MM.1S (cell line): ENCODE data around the gene THRSP.
"Not testable (repeated sequence)": the region's sequence is repeated elsewhere in the genome, so short reads cannot be mapped to it uniquely, and the experiment has no call there.

Source experiments
- DNase-seq: peaks from one replicate; pipeline ENCODE4 v3.0.0-alpha.2; 2015
- H2AFZ ChIP-seq: fragments of 300-600 bp; sonication (generic); 2 replicates; pipeline ENCODE4 v1.6.0; 2016; ENCODE audit warnings: antibody characterized with exemption, low read length
- H3F3A ChIP-seq: fragments of 300-600 bp; sonication (generic); 2 replicates; pipeline ENCODE4 v1.6.1; 2016; ENCODE audit warnings: mild to moderate bottlenecking, antibody characterized with exemption, low read length, moderate library complexity, mixed read lengths; ENCODE audit not compliant: insufficient read depth
- H3K27ac ChIP-seq: fragments of 300-600 bp; sonication (generic); 2 replicates; pipeline ENCODE4 v1.5.1; 2016; ENCODE audit warnings: mild to moderate bottlenecking, low read length
- H3K27me3 ChIP-seq: fragments of 300-600 bp; sonication (generic); replicated peaks from 2 replicates; pipeline ENCODE4 v1.6.0; 2016; ENCODE audit warnings: low read length; ENCODE audit not compliant: insufficient read depth
- H3K36me3 ChIP-seq: fragments of 300-600 bp; sonication (generic); replicated peaks from 2 replicates; pipeline ENCODE4 v1.6.1; 2016; ENCODE audit warnings: mild to moderate bottlenecking, low read length, mixed read lengths; ENCODE audit not compliant: insufficient read depth
- H3K4me1 ChIP-seq: fragments of 300-600 bp; sonication (generic); 2 replicates; pipeline ENCODE4 v1.6.1; 2016; ENCODE audit warnings: low read length, mixed read lengths
- H3K4me2 ChIP-seq: fragments of 300-600 bp; sonication (generic); 2 replicates; pipeline ENCODE4 v1.6.0; 2016; ENCODE audit warnings: low read depth, low read length
- H3K4me3 ChIP-seq: fragments of 300-600 bp; sonication (generic); 2 replicates; pipeline ENCODE4 v1.5.1; 2016; ENCODE audit warnings: low read length, mixed read lengths
- H3K79me2 ChIP-seq: fragments of 300-600 bp; sonication (generic); 2 replicates; pipeline ENCODE4 v1.6.1; 2016; ENCODE audit warnings: mixed run types, low read length, mixed read lengths
- H3K9ac ChIP-seq: fragments of 300-600 bp; sonication (generic); 2 replicates; pipeline ENCODE4 v1.6.1; 2016; ENCODE audit warnings: low read length, mixed read lengths
- H3K9me2 ChIP-seq: fragments of 300-600 bp; sonication (generic); replicated peaks from 2 replicates; pipeline ENCODE4 v1.6.1; 2016; ENCODE audit warnings: mild to moderate bottlenecking, low read length, mixed read lengths; ENCODE audit not compliant: insufficient read depth
- H3K9me3 ChIP-seq: fragments of 300-600 bp; sonication (generic); replicated peaks from 2 replicates; pipeline ENCODE4 v1.6.1; 2016; ENCODE audit warnings: mild to moderate bottlenecking, low read length, mixed read lengths; ENCODE audit not compliant: insufficient read depth
- H4K20me1 ChIP-seq: fragments of 300-600 bp; sonication (generic); 2 replicates; pipeline ENCODE4 v1.6.1; 2016; ENCODE audit warnings: mild to moderate bottlenecking, low read length, moderate library complexity, mixed read lengths; ENCODE audit not compliant: insufficient read depth
- CTCF ChIP-seq: fragments of 300-600 bp; sonication (generic); IDR thresholded peaks from 2 replicates; pipeline ENCODE4 v1.5.1; 2016; ENCODE audit warnings: antibody characterized with exemption, low read length, mixed read lengths
- EZH2 ChIP-seq: fragments of 300-600 bp; sonication (generic); optimal IDR thresholded peaks from 2 replicates; pipeline ENCODE3; 2017; ENCODE audit warnings: low read depth, mild to moderate bottlenecking, antibody characterized with exemption, low read length, mixed read lengths
- EZH2phosphoT487 ChIP-seq: fragments of 300-600 bp; sonication (generic); IDR thresholded peaks from 2 replicates; pipeline ENCODE4 v1.6.1; 2018; ENCODE audit warnings: antibody characterized with exemption, low read length

THRSP gene

GRCh38 chr11:78083021-78083420 is 19.4 kb downstream of the THRSP start:
- Histone ChIP-seq H4K20me1 (no peaks in the 10 kb centered on the region), H3K79me2 (peaks cover 17% of the 10 kb centered on the region), H3K27ac (no peak overlapping the region), H3K9me2 (no peaks in the 10 kb centered on the region), H3K27me3 (no peaks in the 10 kb centered on the region), H3K9ac (no peak overlapping the region), H3K4me3 (no peak overlapping the region), H3K9me3 (no peaks in the 10 kb centered on the region), H3F3A (no peaks in the 10 kb centered on the region), H3K36me3 (no peaks in the 10 kb centered on the region), H3K4me2 (no peak overlapping the region), H2AFZ (no peak overlapping the region), H3K4me1 (peaks cover 8% of the 10 kb centered on the region)
- TF ChIP-seq CTCF (no peak), EZH2 (no peak), EZH2phosphoT487 (no peak)
- DNase-seq, result no peak

GRCh38 chr11:78084506-78084905 is 20.8 kb downstream of the THRSP start:
- not testable (repeated sequence) for H3K9ac ChIP-seq, H3K9me3 ChIP-seq, H3K9me2 ChIP-seq, H3K4me3 ChIP-seq, H3K4me2 ChIP-seq, H3K27ac ChIP-seq, H4K20me1 ChIP-seq, H3K27me3 ChIP-seq, H3K4me1 ChIP-seq, H2AFZ ChIP-seq, H3F3A ChIP-seq, H3K79me2 ChIP-seq, H3K36me3 ChIP-seq, DNase-seq

GRCh38 chr11:78085972-78086371 is 22.3 kb downstream of the THRSP start:
- TF ChIP-seq EZH2phosphoT487 (no peak), EZH2 (no peak), CTCF (no peak)
- Histone ChIP-seq H4K20me1 (no peaks in the 10 kb centered on the region), H3K9me3 (no peaks in the 10 kb centered on the region), H3K36me3 (no peaks in the 10 kb centered on the region), H3K4me3 (no peak overlapping the region), H3K27ac (no peak overlapping the region), H3K79me2 (no peaks in the 10 kb centered on the region), H3F3A (no peaks in the 10 kb centered on the region), H3K9me2 (no peaks in the 10 kb centered on the region), H3K27me3 (no peaks in the 10 kb centered on the region), H3K4me1 (no peaks in the 10 kb centered on the region), H3K4me2 (no peak overlapping the region), H2AFZ (no peak overlapping the region), H3K9ac (no peak overlapping the region)
- DNase-seq, result no peak

- H4K20me1 ChIP-seq, H3K4me2 ChIP-seq, H3K27ac ChIP-seq, H3K27me3 ChIP-seq, H3K9ac ChIP-seq, H3F3A ChIP-seq, H2AFZ ChIP-seq, H3K36me3 ChIP-seq, H3K79me2 ChIP-seq, H3K4me3 ChIP-seq, H3K9me3 ChIP-seq, H3K9me2 ChIP-seq, DNase-seq, H3K4me1 ChIP-seq: not testable (repeated sequence)
Measured at GRCh38 chr11:78086521-78087074, 22.9 kb downstream of the THRSP start.
